HG03025 (cell line): ENCODE data around the gene CAMKK1.
"Not testable (repeated sequence)": the region's sequence is repeated elsewhere in the genome, so short reads cannot be mapped to it uniquely, and the experiment has no call there.

ENCODE experiments used
- ATAC-seq: cut with Tn5 transposase; IDR thresholded peaks from one replicate; pipeline ENCODE4 v1.9.1; 2021; ENCODE audit warnings: mild to moderate bottlenecking, moderate library complexity; ENCODE audit not compliant: unreplicated experiment, low FRiP score

CAMKK1 gene

DNA sequence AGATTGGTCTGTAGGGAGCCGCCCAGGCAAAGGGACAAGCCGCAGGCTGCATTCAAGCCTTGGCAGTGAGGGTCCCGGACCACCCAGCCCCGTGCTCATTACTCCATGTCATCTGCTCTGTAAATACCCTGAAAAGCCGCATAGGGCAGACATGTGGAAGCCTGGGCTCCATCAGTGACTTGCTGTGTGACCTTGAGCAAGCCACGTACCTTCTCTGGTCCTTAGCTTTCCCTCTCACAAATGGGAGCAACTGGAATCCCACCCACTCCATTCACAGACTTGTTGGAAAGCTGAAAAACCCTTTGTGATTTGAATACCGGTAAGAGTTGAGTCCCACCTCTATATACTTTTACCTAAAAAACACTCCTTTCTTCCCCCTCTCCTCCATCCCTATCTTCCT, 11.9 kb downstream of the CAMKK1 start:
- no peak for ATAC-seq

- ATAC-seq: no peak
Measured at GRCh38 chr17:3879591-3880417, 13.0 kb downstream of the CAMKK1 start.

DNA sequence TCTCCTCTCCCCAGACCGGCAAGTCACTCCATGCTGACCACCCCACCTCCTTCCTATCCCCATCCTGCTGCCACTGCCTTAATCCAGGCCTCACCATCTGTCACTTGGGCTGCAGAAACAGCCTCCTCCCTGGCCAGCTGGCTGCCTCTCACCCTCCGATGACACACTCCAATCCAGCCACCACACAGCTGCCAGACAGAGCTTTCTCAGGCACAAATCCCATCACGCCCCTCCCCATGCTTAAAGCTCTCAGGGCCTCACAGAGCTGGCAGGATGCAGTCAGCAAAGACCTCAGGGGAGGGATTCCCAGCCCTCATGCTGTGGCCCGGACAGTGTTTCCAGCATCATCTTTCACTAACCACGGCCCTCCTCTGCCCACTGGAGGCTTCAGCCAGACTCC, 13.7 kb downstream of the CAMKK1 start:
- ATAC-seq: no peak

DNA sequence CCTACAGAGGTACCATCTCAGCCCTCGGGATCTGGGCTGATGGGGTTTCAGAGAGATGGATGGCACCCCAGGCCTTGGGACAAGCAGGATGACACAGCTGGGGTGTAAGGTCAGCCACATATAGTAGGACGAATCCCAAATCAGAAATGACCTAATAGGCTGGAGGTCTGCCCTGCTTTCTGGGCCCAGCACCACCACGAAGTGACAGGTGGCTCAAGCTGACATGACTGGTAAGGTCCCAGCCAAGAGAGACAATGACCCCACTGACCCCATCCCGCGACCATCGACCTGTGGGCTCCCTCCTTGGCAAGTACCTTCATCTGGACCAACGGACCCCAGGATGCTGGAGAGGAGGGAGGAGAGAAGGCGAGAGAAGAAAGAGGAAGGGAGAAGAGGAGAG, 15.6 kb downstream of the CAMKK1 start:
- ATAC-seq: no peak

- ATAC-seq: no peak
Measured at GRCh38 chr17:3875317-3875716, 17.5 kb downstream of the CAMKK1 start.

- ATAC-seq: no peak
Measured at GRCh38 chr17:3873862-3874261, 19.0 kb downstream of the CAMKK1 start.

DNA sequence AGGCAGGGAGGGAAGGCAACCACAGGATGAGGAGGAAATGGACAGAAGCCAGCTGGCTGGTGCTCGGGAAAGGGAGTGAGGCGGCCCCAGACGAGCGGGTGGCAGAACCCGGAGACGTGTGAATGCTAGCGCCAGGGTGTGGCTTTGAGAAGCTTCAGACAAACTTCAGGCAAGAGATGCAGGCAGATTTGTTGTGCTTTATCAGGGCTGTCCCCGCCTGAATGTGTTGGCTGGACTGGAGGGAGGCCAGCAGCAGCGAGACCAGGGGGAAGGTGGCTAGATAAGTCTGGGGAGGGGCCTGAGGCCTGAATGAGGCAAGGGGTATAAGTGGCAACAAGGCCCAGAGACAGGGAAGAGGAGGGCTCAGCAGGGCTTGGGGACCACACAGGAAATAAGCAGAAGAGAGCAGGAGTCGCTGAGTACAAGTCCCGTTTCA, 22.0 kb downstream of the CAMKK1 start:
- no peak for ATAC-seq

DNA sequence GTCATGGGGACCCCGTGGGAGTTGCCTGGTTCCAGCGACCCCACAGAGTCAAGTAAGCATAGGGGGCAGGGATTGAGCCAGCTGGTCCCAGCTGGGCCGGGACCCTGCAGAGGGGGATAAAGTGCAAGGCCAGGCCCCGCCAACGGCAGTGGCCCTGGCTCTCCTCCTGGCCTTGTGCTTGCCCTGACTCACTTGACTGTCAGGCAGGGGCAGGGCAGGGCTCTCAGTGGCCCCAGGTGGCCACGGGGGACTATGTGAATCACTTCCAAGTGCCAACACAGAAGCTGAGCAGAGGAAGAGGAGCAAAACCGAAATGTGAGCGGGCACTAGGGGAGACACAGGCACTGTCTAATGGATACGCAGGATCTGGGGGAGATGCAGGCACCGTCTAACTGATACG, 25.2 kb downstream of the CAMKK1 start:
- ATAC-seq: no peak

DNA sequence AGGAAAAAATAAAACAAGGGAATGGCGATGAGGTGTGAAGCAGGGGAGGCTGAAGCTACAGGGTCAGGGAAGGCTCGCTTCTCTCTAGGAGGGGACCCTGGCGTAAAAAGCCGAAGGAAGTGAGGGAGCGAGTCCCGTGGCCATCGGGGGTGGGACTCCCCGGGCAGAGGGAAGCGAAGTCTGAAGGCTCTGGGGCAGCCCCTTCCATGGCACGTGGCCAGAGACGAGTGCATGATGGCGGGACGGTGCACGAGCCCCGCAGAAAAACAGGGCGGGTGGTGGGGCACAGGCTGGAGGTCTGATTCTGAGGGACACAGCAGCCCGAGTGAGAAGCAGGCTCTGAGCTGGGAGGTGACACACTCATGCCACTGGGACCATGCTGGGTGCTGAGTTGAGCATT, 25.7 kb downstream of the CAMKK1 start:
- no peak for ATAC-seq

DNA sequence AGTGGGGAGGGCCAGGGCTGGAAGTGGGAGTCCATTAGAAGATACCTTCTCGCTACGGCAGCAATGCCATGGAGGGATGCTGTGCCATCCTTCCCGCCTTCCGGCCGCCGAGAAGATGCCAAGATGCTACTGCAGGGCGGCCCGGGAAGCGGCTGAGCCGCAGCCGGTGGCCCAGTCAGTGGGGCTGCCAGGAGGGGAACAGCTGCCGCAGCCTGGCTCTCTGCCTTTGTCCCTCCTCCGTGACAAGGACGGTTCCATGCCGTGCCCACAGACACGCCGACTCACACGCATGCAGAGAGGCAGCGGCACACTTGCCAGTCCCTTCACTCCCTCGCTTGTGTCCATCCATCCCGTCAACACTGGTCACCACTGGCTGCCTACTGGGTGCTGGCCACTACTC, 26.6 kb downstream of the CAMKK1 start:
- ATAC-seq: no peak

DNA sequence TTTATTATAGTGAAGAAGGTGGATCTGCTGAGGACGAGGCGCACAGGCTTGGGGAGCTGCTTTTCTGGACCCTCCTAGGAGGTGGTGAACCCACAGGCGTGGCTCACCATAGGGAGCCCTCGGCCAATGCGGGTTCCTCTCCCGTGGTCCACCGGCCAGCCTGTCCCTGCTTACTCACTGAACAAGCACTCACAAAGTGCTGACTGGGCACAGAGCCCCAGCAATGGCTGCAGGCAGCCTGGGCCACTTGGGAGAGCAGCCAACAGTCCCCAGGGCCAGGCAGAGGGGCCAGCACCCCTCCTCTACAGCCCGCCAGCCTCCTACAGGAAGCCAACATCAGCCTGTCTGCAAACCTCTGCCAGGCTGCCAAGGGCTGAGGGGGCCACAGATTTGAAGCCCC, 27.7 kb downstream of the CAMKK1 start:
- ATAC-seq: no peak

DNA sequence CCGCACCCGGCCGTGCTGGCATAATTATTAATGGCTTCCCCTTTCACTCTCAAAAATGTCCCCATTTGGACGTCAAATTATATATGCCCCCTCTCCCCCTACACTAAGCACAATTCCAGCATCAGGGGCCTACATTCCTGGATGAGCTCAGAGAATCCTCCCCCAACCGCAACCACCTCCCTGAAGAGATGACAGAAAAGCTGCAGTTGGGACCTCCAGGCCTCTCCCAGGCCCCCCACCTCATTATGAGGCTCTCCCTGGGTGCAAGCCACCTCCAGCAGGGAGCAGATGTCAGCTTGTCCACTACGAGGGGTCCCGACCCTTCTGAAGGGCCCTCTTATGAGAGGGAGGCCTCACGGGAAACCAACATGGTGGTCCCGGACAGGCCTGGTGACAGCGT, 28.3 kb downstream of the CAMKK1 start:
- no peak for ATAC-seq

DNA sequence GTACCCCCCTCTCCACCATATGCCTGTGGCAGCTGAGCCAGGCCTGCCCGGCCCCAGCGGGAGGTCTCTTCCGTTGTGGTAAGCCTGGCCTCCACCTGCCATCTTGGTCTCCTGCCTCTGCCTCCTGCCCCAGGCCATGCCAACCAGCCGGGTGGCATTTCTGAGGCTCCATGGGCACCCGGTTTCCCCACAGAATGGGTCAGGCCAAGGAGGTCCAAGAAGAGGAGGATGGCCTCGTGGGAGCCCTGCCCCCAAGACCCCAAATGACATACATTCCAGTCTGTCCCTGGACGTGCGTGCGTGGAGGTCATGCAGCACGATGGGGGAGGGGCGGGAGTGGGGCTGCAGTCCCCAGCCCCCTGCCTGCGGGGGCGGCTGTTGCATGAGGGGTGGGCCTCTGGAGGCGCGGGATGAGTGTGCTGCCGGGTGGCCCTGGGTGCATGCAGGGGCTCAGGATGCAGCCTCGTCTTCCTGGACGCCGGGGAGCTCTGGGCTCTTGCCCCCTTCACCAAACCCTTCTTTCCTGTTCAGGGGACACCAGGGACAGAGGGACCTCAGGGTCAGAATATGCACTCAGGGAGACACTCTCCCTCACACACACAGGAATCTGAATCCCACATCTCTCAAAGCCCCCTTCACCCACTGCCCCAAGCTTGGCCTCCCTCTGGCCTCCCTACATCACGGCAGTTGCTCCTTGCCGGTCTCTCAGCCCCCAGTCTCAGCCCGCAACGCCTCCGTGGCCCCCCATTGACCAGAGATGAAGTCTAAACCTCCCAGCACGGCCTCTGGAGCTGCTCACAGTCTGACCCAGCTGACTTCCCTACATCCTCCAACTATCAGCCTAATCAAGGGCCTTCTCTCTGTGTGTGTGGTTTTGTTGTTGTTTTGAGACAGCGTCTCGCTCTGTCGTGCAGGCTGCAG, 30.8 kb downstream of the CAMKK1 start:
- no peak for ATAC-seq

DNA sequence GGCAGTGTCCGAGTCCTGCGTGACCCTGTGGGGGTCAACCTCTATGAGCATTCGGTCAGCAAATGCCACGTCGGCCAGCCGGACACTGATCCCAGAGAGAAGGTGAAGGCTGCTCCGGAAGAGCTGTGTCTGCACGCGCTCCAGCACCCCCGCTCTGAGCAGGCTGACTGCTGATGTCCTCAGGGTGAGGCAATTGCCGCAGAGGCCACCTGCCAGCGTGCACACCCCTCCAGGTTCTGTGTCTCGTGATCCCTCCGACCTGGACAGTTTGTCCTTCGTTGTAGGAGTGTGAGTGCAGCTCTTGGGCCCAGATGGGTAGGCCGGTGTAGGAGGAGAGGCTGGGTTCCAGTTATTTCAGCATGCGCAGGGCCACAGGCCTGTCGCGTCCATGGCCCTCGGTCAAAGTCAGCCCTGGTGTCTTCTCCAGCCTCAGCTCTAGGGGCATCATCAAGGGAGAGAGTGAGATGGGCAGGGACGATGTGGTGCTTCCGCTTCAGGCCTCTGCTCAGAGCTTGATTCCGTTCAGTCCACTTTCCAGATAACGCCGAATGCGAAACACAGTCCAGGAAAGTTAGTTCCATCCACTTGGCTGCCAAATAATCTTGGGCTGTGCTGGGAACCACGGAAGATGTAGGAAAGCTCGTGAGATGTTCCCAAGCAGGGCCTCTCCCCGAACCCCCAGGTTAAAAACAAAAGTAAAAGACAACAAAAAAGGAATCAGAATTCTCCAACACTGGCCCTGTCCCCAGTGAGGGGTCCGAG, 31.7 kb downstream of the CAMKK1 start:
- no peak for ATAC-seq

DNA sequence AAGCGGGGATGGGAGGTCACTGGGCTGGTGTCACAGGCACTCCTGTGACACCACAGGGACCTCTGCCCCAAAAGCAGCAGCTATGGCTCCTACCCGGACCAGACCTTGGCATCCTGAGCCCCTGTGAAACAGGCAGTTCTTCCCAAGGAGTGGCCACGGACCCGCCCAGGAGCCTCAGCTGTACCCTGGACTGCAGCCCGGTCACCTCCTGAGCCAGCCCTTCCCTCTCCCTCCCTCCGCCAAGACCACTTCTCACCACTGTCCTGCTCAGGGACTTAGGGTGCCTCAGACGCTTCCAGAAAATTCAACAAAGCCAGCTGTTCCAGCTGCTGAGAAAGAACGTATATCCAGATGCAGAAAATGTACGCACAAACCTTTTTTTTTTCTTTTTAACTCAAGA, 32.9 kb downstream of the CAMKK1 start:
- no peak for ATAC-seq

GRCh38 chr17:3857261-3858105, 35.4 kb downstream of the CAMKK1 start:
- ATAC-seq: no peak

- not testable (repeated sequence) for ATAC-seq
Measured at GRCh38 chr17:3854204-3854603, 38.6 kb downstream of the CAMKK1 start.

DNA sequence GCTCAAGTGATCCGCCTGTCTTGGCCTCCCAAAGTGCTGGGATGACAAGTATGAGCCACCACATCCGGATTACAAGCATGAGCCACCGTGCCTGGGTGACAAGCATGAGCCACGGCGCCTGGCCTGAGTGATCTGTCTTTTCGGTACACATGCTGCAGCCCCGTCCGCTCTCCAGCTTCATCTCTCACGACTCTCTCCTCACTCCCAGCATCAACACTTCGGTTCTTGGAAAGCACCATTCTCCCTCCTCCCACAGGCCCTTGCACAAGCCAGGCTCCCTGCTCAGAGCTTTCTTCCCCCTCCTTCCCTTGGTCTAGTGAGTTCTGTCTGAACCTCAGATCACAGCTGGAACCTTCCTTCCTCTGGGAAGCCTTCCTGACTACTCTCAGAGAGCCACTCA, 40.3 kb downstream of the CAMKK1 start:
- ATAC-seq: no peak

DNA sequence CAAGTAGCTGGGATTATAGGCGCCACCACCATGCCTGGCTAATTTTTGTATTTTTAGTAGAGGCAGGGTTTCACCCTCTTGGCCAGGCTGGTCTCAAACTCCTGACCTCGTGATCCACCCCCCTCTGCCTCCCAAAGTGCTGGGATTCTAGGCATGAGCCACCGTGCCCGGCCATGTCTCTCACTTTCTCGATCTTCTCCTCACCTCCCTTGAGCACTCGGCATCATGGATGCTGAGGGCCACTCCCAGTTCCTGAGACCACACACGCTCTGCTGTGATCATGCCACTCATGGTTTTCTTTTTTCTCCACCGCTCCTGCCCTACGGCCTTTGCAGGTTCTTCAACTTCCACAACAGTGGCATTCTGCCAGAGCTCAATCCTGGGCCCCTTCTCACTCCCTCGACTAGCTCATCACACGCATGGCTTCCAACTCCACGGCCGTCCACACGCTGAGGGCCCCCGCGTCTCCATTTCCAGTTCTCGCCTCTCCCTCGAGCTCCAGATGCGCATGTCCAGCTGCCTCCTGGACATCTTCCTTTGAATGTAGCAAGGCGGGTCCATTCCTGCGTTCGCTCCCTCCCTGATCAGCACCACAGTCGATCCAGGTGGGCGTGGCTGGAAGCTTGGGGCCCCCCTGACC, 41.3 kb downstream of the CAMKK1 start:
- ATAC-seq: no peak
